GM06990 (cell line): ENCODE results near the gene TRAK1.

Source experiments
- DNase-seq: peaks from one replicate; pipeline ENCODE4 v3.0.0-alpha.2; 2011; ENCODE audit not compliant: insufficient read length; ENCODE audit errors: extremely low read depth
- H3K27me3 ChIP-seq: replicated peaks from 2 replicates; pipeline ENCODE4 v1.6.0; 2011; ENCODE audit warnings: low read length; ENCODE audit not compliant: control insufficient read depth, insufficient read depth
- H3K36me3 ChIP-seq: 2 replicates; pipeline ENCODE4 v1.5.1; 2011; ENCODE audit warnings: low read length; ENCODE audit not compliant: control insufficient read depth, insufficient read depth
- H3K4me3 ChIP-seq: replicated peaks from 2 replicates; pipeline ENCODE4 v1.5.1; 2011; ENCODE audit warnings: low read depth, mild to moderate bottlenecking, control low read depth, low read length
- CTCF ChIP-seq: IDR thresholded peaks from 2 replicates; pipeline ENCODE4 v1.5.1; 2011; ENCODE audit warnings: low read length, control low read depth, mild to moderate bottlenecking, inconsistent platforms; ENCODE audit not compliant: insufficient read depth, poor library complexity, severe bottlenecking

TRAK1 gene

GRCh38 chr3:42114130-42114725 is 23.1 kb downstream of the TRAK1 start:
- no peak for TF ChIP-seq CTCF
- no peak for DNase-seq
- Histone ChIP-seq H3K36me3 (peaks cover 2% of the 10 kb centered on the region), H3K27me3 (no peaks in the 10 kb centered on the region), H3K4me3 (no peak overlapping the region)

DNA sequence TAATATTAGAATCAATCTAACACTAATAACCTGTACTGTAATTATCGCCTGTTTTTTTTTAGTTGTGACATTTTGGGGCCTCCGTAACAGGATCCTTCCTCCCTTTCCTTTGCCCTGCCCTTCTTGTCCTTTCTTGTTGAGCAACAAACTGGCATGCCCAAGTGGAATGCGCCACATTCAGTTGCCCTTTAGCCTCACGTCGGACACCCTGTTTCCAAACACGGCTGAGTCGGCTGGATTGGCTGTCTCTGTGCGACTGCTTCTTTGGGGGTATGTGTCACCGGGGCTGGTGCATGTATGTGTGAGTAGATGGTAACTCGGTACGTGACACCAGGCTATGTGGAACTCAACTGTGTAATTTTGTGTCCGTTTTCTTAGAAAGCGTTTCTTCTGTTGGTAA is 24.1 kb downstream of the TRAK1 start:
- H3K27me3 ChIP-seq, result no peaks in the 10 kb centered on the region
- no peak for DNase-seq
- no peak for TF ChIP-seq CTCF
- H3K36me3 ChIP-seq, result peaks cover 2% of the 10 kb centered on the region
- H3K4me3 ChIP-seq, result no peak overlapping the region

GRCh38 chr3:42115946-42116345 is 24.8 kb downstream of the TRAK1 start:
- no peak for DNase-seq
- no peak overlapping the region for H3K4me3 ChIP-seq
- TF ChIP-seq CTCF, result no peak
- H3K27me3 ChIP-seq, result no peaks in the 10 kb centered on the region
- peaks cover 2% of the 10 kb centered on the region for H3K36me3 ChIP-seq

DNA sequence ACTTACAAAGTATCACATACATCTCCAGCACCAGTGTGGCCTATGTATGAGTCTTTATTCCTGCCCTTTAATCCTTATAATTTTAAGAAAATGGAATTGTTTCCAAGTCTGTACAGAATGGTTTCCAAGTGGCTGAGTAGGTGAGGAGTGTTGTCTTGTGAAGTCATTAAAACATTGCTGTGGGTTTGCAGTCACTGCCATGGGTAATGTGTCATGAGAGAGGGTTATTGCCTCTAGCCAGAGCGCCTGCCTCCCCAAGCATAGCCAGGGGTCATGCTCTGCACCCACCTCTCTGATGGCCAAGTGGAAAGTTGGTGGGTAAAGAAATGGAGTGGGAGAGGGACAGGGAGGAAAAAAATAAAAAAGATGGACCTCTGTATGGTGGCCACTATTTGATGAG is 25.3 kb downstream of the TRAK1 start:
- peaks cover 2% of the 10 kb centered on the region for H3K36me3 ChIP-seq
- TF ChIP-seq CTCF, result no peak
- H3K4me3 ChIP-seq, result no peak overlapping the region
- no peak for DNase-seq
- H3K27me3 ChIP-seq, result no peaks in the 10 kb centered on the region

GRCh38 chr3:42117175-42118008 is 26.2 kb downstream of the TRAK1 start:
- H3K4me3 ChIP-seq, result no peak overlapping the region

More at GRCh38 chr3:42117175-42118008, 26.2 kb downstream of the TRAK1 start:
- DNase-seq, result no peak
- Histone ChIP-seq H3K27me3 (no peaks in the 10 kb centered on the region), H3K36me3 (peaks cover 2% of the 10 kb centered on the region)
- TF ChIP-seq CTCF, result peak; percentile 53
